ENCODE measurements around the gene SCN4A. TPM values are rescaled to one million over a fixed set of nuclear protein-coding genes. Genes with fewer than 3 reads are reported as not detected.

SCN4A gene
- total and polyA plus RNA-seq, 7 donors = 3.8 to 137 (median 45.9) TPM

DNA sequence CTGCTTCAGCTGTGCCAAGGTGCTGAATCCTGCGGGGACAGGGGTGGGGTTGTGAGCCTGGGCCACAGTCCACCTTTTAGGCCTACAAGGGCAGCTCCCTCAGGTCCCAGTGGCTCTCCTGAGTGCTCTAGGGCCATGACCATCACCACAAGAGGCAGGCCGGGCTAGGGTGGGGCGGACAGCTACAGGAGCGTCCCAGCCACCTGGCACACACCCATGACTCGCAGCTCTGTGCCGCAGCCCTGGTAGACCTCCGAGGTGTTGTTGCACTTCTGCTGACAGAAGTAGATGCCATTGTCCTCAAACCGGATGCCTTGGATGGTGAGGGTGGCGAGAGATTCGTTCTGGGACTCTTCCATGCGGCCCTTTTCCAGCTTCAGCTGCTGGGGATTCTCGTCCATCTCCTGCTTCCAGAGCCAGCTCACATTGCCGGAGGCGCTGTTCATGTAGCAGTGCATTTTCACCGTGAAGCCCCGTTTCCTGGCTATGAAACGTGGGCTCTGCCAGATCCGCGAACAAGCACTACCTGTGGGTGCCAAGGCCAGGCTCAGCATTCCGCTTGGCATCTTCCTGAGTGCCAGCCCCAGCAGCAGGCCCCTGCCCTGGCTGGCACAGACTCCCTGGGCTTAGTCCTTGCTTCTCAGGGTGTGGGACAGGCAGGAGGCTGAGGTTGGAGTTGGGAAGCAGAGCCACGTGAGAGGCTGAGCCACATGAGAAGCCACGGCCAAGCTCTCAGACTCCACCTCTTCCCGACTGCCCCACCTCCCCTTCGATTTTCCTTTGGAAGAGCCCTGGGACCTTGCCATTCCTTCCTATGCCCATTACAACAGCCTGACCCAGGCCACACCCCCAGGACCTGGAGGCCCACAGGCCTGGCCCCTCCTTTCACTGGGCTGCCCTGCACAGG, 42.6 kb downstream of the SCN4A start:
- Histone ChIP-seq H3K4me1 (peaks cover 7% of the 10 kb centered on the region), H3K27ac (no peak overlapping the region), H3K4me3 (no peak overlapping the region), H3K36me3 (ENCODE audit: insufficient read depth in 1 of 2, low read depth in 1 of 2) (no peaks in the 10 kb centered on the region), H3K9me3 (no peaks in the 10 kb centered on the region), H3K27me3 (ENCODE audit: insufficient read depth in 3 of 3, low read length in 2 of 3) (no peaks in the 10 kb centered on the region)
- ATAC-seq (peak in 3 of 4 donors; percentile 7 to 47 (median 29)), DNase-seq (peak in 1 of 2 donors; percentile 58)
- TF ChIP-seq, protein P1, sequence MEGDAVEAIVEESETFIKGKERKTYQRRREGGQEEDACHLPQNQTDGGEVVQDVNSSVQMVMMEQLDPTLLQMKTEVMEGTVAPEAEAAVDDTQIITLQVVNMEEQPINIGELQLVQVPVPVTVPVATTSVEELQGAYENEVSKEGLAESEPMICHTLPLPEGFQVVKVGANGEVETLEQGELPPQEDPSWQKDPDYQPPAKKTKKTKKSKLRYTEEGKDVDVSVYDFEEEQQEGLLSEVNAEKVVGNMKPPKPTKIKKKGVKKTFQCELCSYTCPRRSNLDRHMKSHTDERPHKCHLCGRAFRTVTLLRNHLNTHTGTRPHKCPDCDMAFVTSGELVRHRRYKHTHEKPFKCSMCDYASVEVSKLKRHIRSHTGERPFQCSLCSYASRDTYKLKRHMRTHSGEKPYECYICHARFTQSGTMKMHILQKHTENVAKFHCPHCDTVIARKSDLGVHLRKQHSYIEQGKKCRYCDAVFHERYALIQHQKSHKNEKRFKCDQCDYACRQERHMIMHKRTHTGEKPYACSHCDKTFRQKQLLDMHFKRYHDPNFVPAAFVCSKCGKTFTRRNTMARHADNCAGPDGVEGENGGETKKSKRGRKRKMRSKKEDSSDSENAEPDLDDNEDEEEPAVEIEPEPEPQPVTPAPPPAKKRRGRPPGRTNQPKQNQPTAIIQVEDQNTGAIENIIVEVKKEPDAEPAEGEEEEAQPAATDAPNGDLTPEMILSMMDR (IDR thresholded peaks at IDR 0.05) = no peak
- intact Hi-C loops (cut with DNase I) = loop anchor here in 1 of 2 donors (5.0 kb wide), 1 partner anchor 67 kb away; the partner anchor contains the start of gene PRR29
- 32 to 48% (median 39%) methylated on average over 24 of the region's 24 CpGs for WGBS, 3 donors

DNA sequence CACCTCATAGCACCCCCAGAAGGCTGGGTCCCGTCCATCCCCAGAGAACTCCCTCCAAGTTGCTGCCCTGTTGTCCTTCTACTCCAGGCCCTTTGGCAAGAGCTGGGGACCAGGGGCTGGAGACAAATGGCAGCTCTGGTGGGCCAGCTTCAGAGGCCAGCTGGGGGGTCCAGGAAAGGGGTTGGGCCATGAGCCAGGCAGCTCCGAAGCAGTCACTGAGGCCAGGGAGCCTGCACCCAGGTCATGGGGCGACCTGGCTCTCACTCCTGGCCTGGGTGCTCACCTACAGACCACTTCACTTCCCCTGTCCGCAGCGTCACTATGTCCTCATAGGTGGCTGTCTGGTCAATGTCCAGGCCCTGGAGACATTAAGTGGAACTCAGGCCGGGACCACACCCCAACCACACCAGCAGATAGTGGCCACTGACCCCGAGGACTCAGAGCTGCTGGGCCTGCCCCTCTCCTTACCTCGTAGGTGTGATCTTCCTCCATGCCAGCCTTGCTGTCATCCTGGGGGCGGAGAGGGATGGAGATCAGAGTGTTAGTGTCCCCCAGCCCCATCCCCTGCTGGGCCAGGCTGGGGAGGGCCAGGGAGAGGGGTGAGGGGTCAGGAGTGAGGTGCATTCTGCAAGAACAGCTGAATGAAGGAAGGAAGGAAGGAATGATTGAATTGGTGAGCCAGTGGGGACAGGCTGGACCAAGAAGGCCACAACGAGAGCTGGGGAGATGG, 43.6 kb downstream of the SCN4A start:
- H3K27me3 ChIP-seq (ENCODE audit: insufficient read depth in 3 of 3, low read length in 2 of 3) = no peaks in the 10 kb centered on the region
- peaks cover 7% of the 10 kb centered on the region for H3K4me1 ChIP-seq
- no peaks in the 10 kb centered on the region for H3K36me3 ChIP-seq (ENCODE audit: insufficient read depth in 1 of 2, low read depth in 1 of 2)
- no peaks in the 10 kb centered on the region for H3K9me3 ChIP-seq
- no peak overlapping the region for H3K4me3 ChIP-seq
- WGBS, 3 donors = 91 to 96% (median 95%) methylated on average over 10 of the region's 10 CpGs
- ATAC-seq (no peak), DNase-seq (no peak)
- TF ChIP-seq, protein P1 (IDR thresholded peaks at IDR 0.05) = no peak
- intact Hi-C loops (cut with DNase I) = no loop called here
- no peak overlapping the region for H3K27ac ChIP-seq

DNA sequence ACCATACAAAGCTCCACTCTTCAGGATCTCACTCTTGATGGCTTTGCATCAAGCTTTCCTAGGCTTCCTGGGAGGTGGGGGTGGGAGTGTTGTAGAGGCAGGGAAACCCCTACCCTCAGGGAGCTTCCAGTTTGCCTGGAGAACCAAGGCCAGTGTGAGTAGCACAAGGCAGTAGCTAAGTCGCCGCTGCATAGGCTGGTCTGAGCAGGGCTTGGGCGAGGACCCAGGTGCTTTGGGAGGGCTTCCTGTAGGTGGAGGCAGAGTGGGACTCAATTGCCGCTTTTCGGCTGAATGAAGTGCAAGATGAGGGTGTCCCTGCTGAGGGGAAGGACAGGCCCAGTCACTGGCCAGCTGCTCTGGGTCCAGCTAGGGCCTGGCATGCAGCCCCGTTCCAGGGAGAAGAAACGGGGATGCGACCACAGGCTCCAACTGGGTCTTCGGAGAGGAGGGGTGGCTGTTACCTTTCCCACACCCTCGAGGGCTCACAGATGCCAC, 44.5 kb downstream of the SCN4A start:
- intact Hi-C loops (cut with DNase I) = no loop called here
- WGBS, 3 donors = 86 to 93% (median 88%) methylated on average over 10 of the region's 10 CpGs
- H3K4me1 ChIP-seq = peaks cover 7% of the 10 kb centered on the region
- H3K36me3 ChIP-seq (ENCODE audit: insufficient read depth in 1 of 2, low read depth in 1 of 2) = no peaks in the 10 kb centered on the region
- DNase-seq (no peak), ATAC-seq (no peak)
- no peaks in the 10 kb centered on the region for H3K27me3 ChIP-seq (ENCODE audit: insufficient read depth in 3 of 3, low read length in 2 of 3)
- TF ChIP-seq, protein P1 (IDR thresholded peaks at IDR 0.05) = no peak
- no peaks in the 10 kb centered on the region for H3K9me3 ChIP-seq
- no peak overlapping the region for H3K27ac ChIP-seq
- H3K4me3 ChIP-seq = no peak overlapping the region

DNA sequence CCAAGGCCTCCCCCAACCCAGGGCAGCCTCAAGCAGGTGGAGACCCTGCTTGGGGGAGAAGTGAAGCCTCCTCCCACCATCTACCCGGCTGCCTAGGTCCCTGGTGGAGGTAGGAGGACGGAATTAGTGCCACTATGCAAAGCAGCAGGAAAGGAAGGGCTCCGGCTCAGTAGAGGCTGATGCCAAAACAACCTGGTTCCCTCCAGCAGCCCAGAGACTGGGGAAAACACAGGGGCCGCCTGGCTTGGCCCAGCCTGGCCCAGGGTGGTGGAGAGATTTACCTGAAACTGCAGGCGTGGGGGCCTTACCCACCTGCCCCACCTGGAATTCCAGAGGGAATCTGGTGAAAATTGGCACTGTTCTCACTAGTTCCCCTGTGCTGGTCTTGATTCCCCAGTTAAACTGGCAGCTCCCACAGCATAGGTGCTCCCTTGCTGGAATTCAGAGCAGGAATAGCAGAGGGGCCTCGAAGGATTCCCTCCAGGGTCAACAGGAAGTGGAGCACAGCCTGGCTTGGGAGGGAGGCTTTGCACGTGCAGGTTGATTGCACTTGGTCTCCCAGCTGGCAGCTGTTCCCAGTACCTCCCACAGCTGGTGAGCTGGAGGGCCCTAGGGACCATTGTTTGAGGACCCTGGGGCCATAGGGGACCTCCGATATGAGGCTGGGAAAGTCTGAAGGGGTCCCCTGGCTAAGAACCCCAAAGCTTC, 45.1 kb downstream of the SCN4A start:
- intact Hi-C loops (cut with DNase I) = no loop called here
- no peaks in the 10 kb centered on the region for H3K36me3 ChIP-seq (ENCODE audit: insufficient read depth in 1 of 2, low read depth in 1 of 2)

More for the DNA sequence above, 45.1 kb downstream of the SCN4A start:
- H3K27me3 ChIP-seq (ENCODE audit: insufficient read depth in 3 of 3, low read length in 2 of 3) = no peaks in the 10 kb centered on the region
- no peak overlapping the region for H3K4me3 ChIP-seq
- no peak overlapping the region for H3K27ac ChIP-seq
- DNase-seq = no peak
- WGBS, 3 donors = 75 to 78% (median 76%) methylated on average over 8 of the region's 8 CpGs
- TF ChIP-seq, protein P1 (IDR thresholded peaks at IDR 0.05) = no peak
- H3K9me3 ChIP-seq = no peaks in the 10 kb centered on the region
- H3K4me1 ChIP-seq = peaks cover 7% of the 10 kb centered on the region
- no peak for ATAC-seq

Data from psoas muscle (tissue), 8 donors.